ENCODE measurements around the gene SLC11A1. TPM values are rescaled to one million over a fixed set of nuclear protein-coding genes. Genes with fewer than 3 reads are reported as not detected.
A peak's percentile ranks its signal among the peaks of the same experiment; 100 is the strongest.

Gene SLC11A1
- total and polyA plus RNA-seq, 2 of the 4 experiments (the other 2 are of a cell fraction): under 0.01 to 0.07 TPM

- Histone ChIP-seq H2BK5ac (ENCODE audit: low read depth, low read length, poor library complexity, severe bottlenecking) (no peak overlapping the region), H2AK5ac (ENCODE audit: low read depth, low read length) (no peak overlapping the region), H3K9ac (ENCODE audit: low read depth, low read length) (no peak overlapping the region), H4K91ac (ENCODE audit: insufficient read depth, low read depth, low read length) (no peak overlapping the region), H4K8ac (ENCODE audit: low read depth in 2 of 2, low read length in 2 of 2) (no peak overlapping the region), H3K9me3 (ENCODE audit: control insufficient read depth, insufficient read depth, low read length) (no peaks in the 10 kb centered on the region), H3K36me3 (ENCODE audit: control insufficient read depth, insufficient read depth, low read length) (no peaks in the 10 kb centered on the region), H2BK120ac (ENCODE audit: low read depth, low read length) (no peak overlapping the region), H3K4me1 (ENCODE audit: control insufficient read depth, insufficient read depth, low read length) (peaks cover 14% of the 10 kb centered on the region), H3K4me2 (ENCODE audit: low read depth, low read length) (no peak overlapping the region), H3K27ac (ENCODE audit: insufficient read depth, low read length) (no peak overlapping the region), H3K4ac (ENCODE audit: low read depth, low read length) (no peak overlapping the region), H3K14ac (replicated peaks; ENCODE audit: low read depth, low read length) (no peak overlapping the region), H3K27me3 (ENCODE audit: control insufficient read depth, insufficient read depth, low read length) (no peaks in the 10 kb centered on the region), H3K9me1 (ENCODE audit: insufficient read depth, low read length) (0 out of 2 replicates have a peak, but pooled peaks cover 2% of the 10 kb centered on the region), H3K18ac (ENCODE audit: low read depth, low read length) (no peak overlapping the region), H2BK15ac (ENCODE audit: low read depth, low read length) (no peak overlapping the region), H3K4me3 (ENCODE audit: insufficient read depth, low read depth, low read length) (no peak overlapping the region), H2BK20ac (ENCODE audit: low read depth, low read length) (no peak overlapping the region), H3K56ac (ENCODE audit: extremely low read depth, insufficient read depth, low read length) (no peak overlapping the region), H2AK9ac (replicated peaks; ENCODE audit: low read depth, low read length, poor library complexity) (no peak overlapping the region), H4K5ac (ENCODE audit: low read depth, low read length) (no peak overlapping the region), H3K23ac (ENCODE audit: low read depth, low read length) (no peak overlapping the region), H3K79me1 (ENCODE audit: low read depth in 1 of 2, low read length in 2 of 2) (peaks cover 6 to 10% of the 10 kb centered on the region in 2 experiments; a peak in 3 of 4 replicates), H2AFZ (replicated peaks; ENCODE audit: low read length, poor library complexity) (peak overlapping the region; percentile 14), H4K20me1 (ENCODE audit: insufficient read depth, low read length) (no peaks in the 10 kb centered on the region)
- POLR2A ChIA-PET (ENCODE audit: unreplicated experiment): interaction anchor here (0.6 kb wide), 1 partner anchor 22 kb away, joined by 5 read pairs; no protein-coding TSS in a partner anchor
- dilution Hi-C loops (cut with HindIII; ENCODE audit: low sequenced_read_pairs, unreplicated experiment): no loop called here
- in situ Hi-C loops (cut with MboI; ENCODE audit: low sequenced_read_pairs): loop anchor here (10.0 kb wide), 1 partner anchor 118 kb away; the partner anchor contains the start of genes AAMP and PNKD
- BruUV-seq (replicated peaks): no TSS peak
- intact Hi-C loops (cut with micrococcal nuclease): no loop called here
- 70% methylated on average over 3 of the region's 16 CpGs; no CpG with 5 or more reads in 1 of the 2 experiments for WGBS, 2 experiments (ENCODE audit: extremely low coverage in 2 of 2, insufficient read length in 1 of 2)
- DNase-seq (no peak), ATAC-seq (ENCODE audit: low read depth) (no peak)
- CTCF ChIA-PET: interaction anchor here (0.6 kb wide), 1 partner anchor 67 kb away, joined by 3 read pairs; no protein-coding TSS in a partner anchor
- TF ChIP-seq SMC3 (IDR thresholded peaks at IDR 0.05; ENCODE audit: low read depth, low read length) (no peak), POLR2A (IDR thresholded peaks at IDR 0.05; ENCODE audit: low read depth, low read length) (no peak), RAD21 (IDR thresholded peaks at IDR 0.05; ENCODE audit: low read length) (no peak), RCOR1 (IDR thresholded peaks at IDR 0.05; ENCODE audit: insufficient replicate concordance, low read length) (no peak)
Measured at GRCh38 chr2:218392891-218393462, 10.9 kb downstream of the SLC11A1 start.
